ENCODE data around the gene CLEC9A. TPM values are rescaled to one million over a fixed set of nuclear protein-coding genes. Genes with fewer than 3 reads are reported as not detected.
A peak's percentile ranks its signal among the peaks of the same experiment; 100 is the strongest.

Gene CLEC9A
- total RNA-seq, 1 donor from 2014 or later: not detected

DNA sequence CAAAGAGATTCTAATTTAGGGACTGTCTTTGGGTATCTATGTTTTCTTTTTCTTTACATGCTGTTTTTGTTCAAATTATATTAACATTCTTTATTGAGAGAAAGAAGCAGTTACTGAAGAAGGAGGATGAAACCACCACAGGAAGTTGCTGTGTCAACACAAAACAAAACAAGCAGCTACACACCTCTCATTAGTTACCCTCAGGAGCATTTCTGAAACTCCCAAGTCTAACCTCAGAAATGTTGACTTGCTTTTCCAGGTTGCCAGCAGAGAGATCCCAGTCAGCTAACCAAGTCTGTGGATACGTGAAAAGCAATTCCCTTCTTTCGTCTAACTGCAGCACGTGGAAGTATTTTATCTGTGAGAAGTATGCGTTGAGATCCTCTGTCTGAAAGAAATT is 34.8 kb downstream of the CLEC9A start:
- Histone ChIP-seq H3K4me2 (ENCODE audit: low read length) (no peak overlapping the region), H3K27ac (ENCODE audit: low read depth, low read length) (no peak overlapping the region), H3K4me3 (ENCODE audit: insufficient read depth, low read depth, low read length) (no peak overlapping the region), H3K4me1 (ENCODE audit: insufficient read depth, low read length) (no peaks in the 10 kb centered on the region), H3K27me3 (ENCODE audit: insufficient read depth, low read length) (no peaks in the 10 kb centered on the region), H3K79me2 (ENCODE audit: insufficient read depth, low read length) (no peaks in the 10 kb centered on the region), H3K36me3 (ENCODE audit: insufficient read depth, low read length) (no peaks in the 10 kb centered on the region), H2AFZ (ENCODE audit: low read depth, low read length) (no peak overlapping the region), H3K9me3 (ENCODE audit: insufficient read depth, low read depth, low read length) (no peaks in the 10 kb centered on the region), H3K9ac (ENCODE audit: low read length) (no peak overlapping the region), H4K20me1 (ENCODE audit: insufficient read depth, low read length) (no peaks in the 10 kb centered on the region)
- TF ChIP-seq, protein P1, sequence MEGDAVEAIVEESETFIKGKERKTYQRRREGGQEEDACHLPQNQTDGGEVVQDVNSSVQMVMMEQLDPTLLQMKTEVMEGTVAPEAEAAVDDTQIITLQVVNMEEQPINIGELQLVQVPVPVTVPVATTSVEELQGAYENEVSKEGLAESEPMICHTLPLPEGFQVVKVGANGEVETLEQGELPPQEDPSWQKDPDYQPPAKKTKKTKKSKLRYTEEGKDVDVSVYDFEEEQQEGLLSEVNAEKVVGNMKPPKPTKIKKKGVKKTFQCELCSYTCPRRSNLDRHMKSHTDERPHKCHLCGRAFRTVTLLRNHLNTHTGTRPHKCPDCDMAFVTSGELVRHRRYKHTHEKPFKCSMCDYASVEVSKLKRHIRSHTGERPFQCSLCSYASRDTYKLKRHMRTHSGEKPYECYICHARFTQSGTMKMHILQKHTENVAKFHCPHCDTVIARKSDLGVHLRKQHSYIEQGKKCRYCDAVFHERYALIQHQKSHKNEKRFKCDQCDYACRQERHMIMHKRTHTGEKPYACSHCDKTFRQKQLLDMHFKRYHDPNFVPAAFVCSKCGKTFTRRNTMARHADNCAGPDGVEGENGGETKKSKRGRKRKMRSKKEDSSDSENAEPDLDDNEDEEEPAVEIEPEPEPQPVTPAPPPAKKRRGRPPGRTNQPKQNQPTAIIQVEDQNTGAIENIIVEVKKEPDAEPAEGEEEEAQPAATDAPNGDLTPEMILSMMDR (IDR thresholded peaks at IDR 0.05; ENCODE audit: insufficient read depth, low read depth, low read length): no peak
- no peak for TF ChIP-seq EZH2 (IDR thresholded peaks at IDR 0.05; ENCODE audit: insufficient read depth, low read length)
- DNase-seq (ENCODE audit: low read depth) (no peak), FAIRE-seq (no peak)
- Mint-ChIP-seq H3K4me1 (ENCODE audit: low read depth, unreplicated experiment) (no peaks in the 10 kb centered on the region), H3K9me3 (ENCODE audit: unreplicated experiment) (no peaks in the 10 kb centered on the region), H3K27ac (ENCODE audit: unreplicated experiment) (no peak overlapping the region), H3K36me3 (ENCODE audit: low read depth, unreplicated experiment) (no peaks in the 10 kb centered on the region), H3K4me3 (ENCODE audit: unreplicated experiment) (no peak overlapping the region), H3K27me3 (ENCODE audit: low read depth, unreplicated experiment) (no peaks in the 10 kb centered on the region)

DNA sequence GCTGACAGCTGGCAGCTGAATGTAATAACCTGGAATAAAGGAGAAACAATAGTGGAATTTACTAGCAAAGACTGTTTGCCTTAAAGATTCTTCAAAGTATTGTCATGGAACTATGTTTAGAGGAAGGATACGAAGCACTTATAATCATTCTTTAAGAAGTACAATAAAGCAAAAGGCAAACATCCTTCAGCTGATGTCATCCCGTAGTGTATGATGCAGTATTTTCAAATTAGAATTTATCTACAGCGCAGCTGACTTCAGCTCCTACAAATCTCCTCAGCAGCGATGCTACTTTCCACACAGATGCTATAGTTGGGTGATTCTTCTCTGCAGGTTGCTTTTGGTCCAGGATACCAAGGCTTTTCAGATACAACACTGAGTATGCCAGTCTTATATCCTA is 36.8 kb downstream of the CLEC9A start:
- H2AFZ ChIP-seq (ENCODE audit: low read depth, low read length): no peak overlapping the region
- no peaks in the 10 kb centered on the region for H3K27me3 Mint-ChIP-seq (ENCODE audit: low read depth, unreplicated experiment)
- no peaks in the 10 kb centered on the region for H3K9me3 Mint-ChIP-seq (ENCODE audit: unreplicated experiment)
- H3K9me3 ChIP-seq (ENCODE audit: insufficient read depth, low read depth, low read length): no peaks in the 10 kb centered on the region
- no peak overlapping the region for H3K4me2 ChIP-seq (ENCODE audit: low read length)
- no peaks in the 10 kb centered on the region for H3K4me1 ChIP-seq (ENCODE audit: insufficient read depth, low read length)
- no peaks in the 10 kb centered on the region for H4K20me1 ChIP-seq (ENCODE audit: insufficient read depth, low read length)
- FAIRE-seq: peak; percentile 20
- no peaks in the 10 kb centered on the region for H3K4me1 Mint-ChIP-seq (ENCODE audit: low read depth, unreplicated experiment)
- H3K4me3 Mint-ChIP-seq (ENCODE audit: unreplicated experiment): no peak overlapping the region
- no peak for TF ChIP-seq EZH2 (IDR thresholded peaks at IDR 0.05; ENCODE audit: insufficient read depth, low read length)
- TF ChIP-seq, protein P1 (IDR thresholded peaks at IDR 0.05; ENCODE audit: insufficient read depth, low read depth, low read length): no peak
- H3K36me3 ChIP-seq (ENCODE audit: insufficient read depth, low read length): no peaks in the 10 kb centered on the region
- H3K4me3 ChIP-seq (ENCODE audit: insufficient read depth, low read depth, low read length): no peak overlapping the region
- H3K36me3 Mint-ChIP-seq (ENCODE audit: low read depth, unreplicated experiment): no peaks in the 10 kb centered on the region
- no peak overlapping the region for H3K9ac ChIP-seq (ENCODE audit: low read length)
- no peak overlapping the region for H3K27ac ChIP-seq (ENCODE audit: low read depth, low read length)
- DNase-seq (ENCODE audit: low read depth): no peak
- H3K27ac Mint-ChIP-seq (ENCODE audit: unreplicated experiment): no peak overlapping the region
- no peaks in the 10 kb centered on the region for H3K27me3 ChIP-seq (ENCODE audit: insufficient read depth, low read length)
- no peaks in the 10 kb centered on the region for H3K79me2 ChIP-seq (ENCODE audit: insufficient read depth, low read length)

DNA sequence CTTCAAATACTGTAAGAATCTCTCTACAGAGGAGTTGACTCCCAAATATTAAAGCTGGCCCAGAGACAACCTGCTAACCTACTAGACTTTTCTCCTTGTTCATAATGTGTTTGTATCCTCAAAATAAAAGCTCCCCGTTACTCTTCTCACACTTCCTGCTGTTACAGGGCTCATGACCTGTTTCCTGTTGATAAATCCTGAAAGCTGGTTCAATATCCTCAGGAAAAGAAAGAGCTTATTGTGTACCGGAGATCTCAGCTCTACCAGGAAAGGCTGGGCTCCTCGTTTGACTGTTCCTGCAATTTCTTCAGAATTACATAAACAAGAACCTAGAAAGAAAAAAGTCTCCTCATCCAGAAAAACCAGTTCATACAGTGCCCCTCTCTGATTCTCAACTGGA is 37.5 kb downstream of the CLEC9A start:
- no peak overlapping the region for H3K4me3 ChIP-seq (ENCODE audit: insufficient read depth, low read depth, low read length)
- H3K4me1 ChIP-seq (ENCODE audit: insufficient read depth, low read length): no peaks in the 10 kb centered on the region
- no peaks in the 10 kb centered on the region for H4K20me1 ChIP-seq (ENCODE audit: insufficient read depth, low read length)
- no peaks in the 10 kb centered on the region for H3K4me1 Mint-ChIP-seq (ENCODE audit: low read depth, unreplicated experiment)
- no peak for DNase-seq (ENCODE audit: low read depth)
- no peak overlapping the region for H3K4me2 ChIP-seq (ENCODE audit: low read length)
- no peak overlapping the region for H3K4me3 Mint-ChIP-seq (ENCODE audit: unreplicated experiment)
- H3K27me3 Mint-ChIP-seq (ENCODE audit: low read depth, unreplicated experiment): no peaks in the 10 kb centered on the region
- no peaks in the 10 kb centered on the region for H3K9me3 ChIP-seq (ENCODE audit: insufficient read depth, low read depth, low read length)
- no peak overlapping the region for H3K9ac ChIP-seq (ENCODE audit: low read length)
- H3K9me3 Mint-ChIP-seq (ENCODE audit: unreplicated experiment): no peaks in the 10 kb centered on the region
- H3K36me3 ChIP-seq (ENCODE audit: insufficient read depth, low read length): no peaks in the 10 kb centered on the region
- no peaks in the 10 kb centered on the region for H3K27me3 ChIP-seq (ENCODE audit: insufficient read depth, low read length)
- FAIRE-seq: no peak
- no peak overlapping the region for H3K27ac ChIP-seq (ENCODE audit: low read depth, low read length)
- H3K79me2 ChIP-seq (ENCODE audit: insufficient read depth, low read length): no peaks in the 10 kb centered on the region
- H2AFZ ChIP-seq (ENCODE audit: low read depth, low read length): no peak overlapping the region
- no peaks in the 10 kb centered on the region for H3K36me3 Mint-ChIP-seq (ENCODE audit: low read depth, unreplicated experiment)
- H3K27ac Mint-ChIP-seq (ENCODE audit: unreplicated experiment): no peak overlapping the region
- TF ChIP-seq, protein P1 (IDR thresholded peaks at IDR 0.05; ENCODE audit: insufficient read depth, low read depth, low read length): no peak
- no peak for TF ChIP-seq EZH2 (IDR thresholded peaks at IDR 0.05; ENCODE audit: insufficient read depth, low read length)

All from astrocyte (in vitro differentiated cells and primary cell).